H9 (cell line): Measurements from ENCODE around the gene PMS1. TPM values are rescaled to one million over a fixed set of nuclear protein-coding genes. Genes with fewer than 3 reads are reported as not detected.

Source experiments
- DNase-seq: peaks from one replicate; pipeline ENCODE4 v3.0.0-alpha.2; 2017
- H2AFZ ChIP-seq: one replicate; pipeline ENCODE4 v1.6.1; 2013; ENCODE audit warnings: mild to moderate bottlenecking, low read length, control low read depth, moderate library complexity
- H2AK5ac ChIP-seq: 2 replicates; pipeline ENCODE4 v1.6.1; 2013; ENCODE audit warnings: low read length, control low read depth, mixed read lengths; ENCODE audit not compliant: insufficient read length
- H2BK120ac ChIP-seq: one replicate; pipeline ENCODE4 v1.6.1; 2013; ENCODE audit warnings: low read depth, mild to moderate bottlenecking, low read length, control low read depth, inconsistent platforms; ENCODE audit not compliant: poor library complexity, severe bottlenecking
- H2BK12ac ChIP-seq: 2 replicates; pipeline ENCODE4 v1.6.1; 2013; ENCODE audit warnings: low read length, control low read depth, mixed read lengths, low read depth; ENCODE audit not compliant: insufficient read length
- H2BK15ac ChIP-seq: 2 replicates; pipeline ENCODE4 v1.6.1; 2013; ENCODE audit warnings: low read depth, low read length, control low read depth
- H2BK20ac ChIP-seq: one replicate; pipeline ENCODE4 v1.6.1; 2013; ENCODE audit warnings: low read depth, mild to moderate bottlenecking, low read length, control low read depth, inconsistent platforms; ENCODE audit not compliant: poor library complexity, severe bottlenecking
- H2BK5ac ChIP-seq: 2 replicates; pipeline ENCODE4 v1.6.1; 2013; ENCODE audit warnings: low read length, control low read depth, mixed read lengths; ENCODE audit not compliant: insufficient read length
- H3K14ac ChIP-seq: 2 replicates; pipeline ENCODE4 v1.6.1; 2013; ENCODE audit warnings: low read length, control low read depth; ENCODE audit not compliant: insufficient read depth
- H3K18ac ChIP-seq: 2 replicates; pipeline ENCODE4 v1.6.1; 2013; ENCODE audit warnings: low read depth, mild to moderate bottlenecking, mixed read lengths, low read length, control low read depth; ENCODE audit not compliant: insufficient read length
- H3K23ac ChIP-seq: 2 replicates; pipeline ENCODE4 v1.6.1; 2013; ENCODE audit warnings: low read length, control low read depth, mixed read lengths, low read depth; ENCODE audit not compliant: insufficient read length
- H3K23me2 ChIP-seq: 2 replicates; pipeline ENCODE4 v1.6.1; 2013; ENCODE audit warnings: low read depth, mild to moderate bottlenecking, mixed read lengths, low read length, control low read depth; ENCODE audit not compliant: insufficient read length, poor library complexity, severe bottlenecking
- H3K27ac ChIP-seq: 2 replicates; pipeline ENCODE4 v1.5.1; 2013; ENCODE audit warnings: low read length, control low read depth, mixed read lengths, low read depth; ENCODE audit not compliant: insufficient read length
- H3K27me3 ChIP-seq: 2 replicates; pipeline ENCODE4 v1.6.1; 2013; ENCODE audit warnings: low read length, control low read depth, inconsistent platforms; ENCODE audit not compliant: insufficient read depth
- H3K4ac ChIP-seq: 2 replicates; pipeline ENCODE4 v1.6.1; 2013; ENCODE audit warnings: low read depth, mild to moderate bottlenecking, control low read depth, inconsistent platforms, low read length, moderate library complexity
- H3K4me1 ChIP-seq: 2 replicates; pipeline ENCODE4 v1.6.1; 2013; ENCODE audit warnings: low read length, control low read depth, inconsistent platforms; ENCODE audit not compliant: insufficient read depth
- H3K4me2 ChIP-seq: 2 replicates; pipeline ENCODE4 v1.6.1; 2013; ENCODE audit warnings: low read length, control low read depth, mixed read lengths; ENCODE audit not compliant: insufficient read length, insufficient read depth
- H3K56ac ChIP-seq: 2 replicates; pipeline ENCODE4 v1.6.1; 2013; ENCODE audit warnings: low read depth, mild to moderate bottlenecking, mixed read lengths, low read length, control low read depth; ENCODE audit not compliant: insufficient read length
- H3K79me1 ChIP-seq: 2 replicates; pipeline ENCODE4 v1.6.1; 2013; ENCODE audit warnings: low read depth, mild to moderate bottlenecking, moderate library complexity, low read length, control low read depth, inconsistent platforms; ENCODE audit not compliant: insufficient read depth, poor library complexity, severe bottlenecking
- H3K79me2 ChIP-seq: 2 replicates; pipeline ENCODE4 v1.6.1; 2013; ENCODE audit warnings: low read length, control low read depth, inconsistent platforms; ENCODE audit not compliant: insufficient read depth
- H3K9ac ChIP-seq: 2 replicates; pipeline ENCODE4 v1.6.1; 2013; ENCODE audit warnings: low read length, control low read depth, mixed read lengths; ENCODE audit not compliant: insufficient read length; ENCODE audit errors: extremely low read depth
- H3K9me3 ChIP-seq: one replicate; pipeline ENCODE4 v1.6.1; 2013; ENCODE audit warnings: low read depth, low read length, inconsistent platforms; ENCODE audit not compliant: control insufficient read depth
- H3T11ph ChIP-seq: one replicate; pipeline ENCODE4 v1.6.1; 2013; ENCODE audit warnings: mild to moderate bottlenecking, low read length, control low read depth, inconsistent platforms
- H4K20me1 ChIP-seq: one replicate; pipeline ENCODE4 v1.6.1; 2013; ENCODE audit not compliant: control insufficient read depth, insufficient read length, insufficient read depth
- H4K5ac ChIP-seq: 2 replicates; pipeline ENCODE4 v1.6.1; 2013; ENCODE audit warnings: low read depth, mild to moderate bottlenecking, mixed read lengths, low read length, control low read depth; ENCODE audit not compliant: insufficient read length
- H4K8ac ChIP-seq: replicated peaks from 2 replicates; pipeline ENCODE4 v1.6.1; 2013; ENCODE audit warnings: low read length, control low read depth, mixed read lengths, low read depth; ENCODE audit not compliant: insufficient read length
- H4K91ac ChIP-seq: 2 replicates; pipeline ENCODE4 v1.6.1; 2013; ENCODE audit warnings: low read depth, mild to moderate bottlenecking, moderate library complexity, mixed read lengths, low read length, control low read depth; ENCODE audit not compliant: insufficient read length
- H3K27ac Mint-ChIP-seq, 3 experiments: 2 replicates in 2 of 3; 3 replicates in 1 of 3; pipeline ENCODE4 v1.8.0; 2020 to 2021; ENCODE audit warnings: mixed read lengths in 3 of 3, mild to moderate bottlenecking in 1 of 3, moderate library complexity in 1 of 3
- H3K27me3 Mint-ChIP-seq: 2 replicates; pipeline ENCODE4 v1.8.0; 2021; ENCODE audit warnings: low read depth, mild to moderate bottlenecking, moderate library complexity, mixed read lengths
- H3K36me3 Mint-ChIP-seq, 3 experiments: 2 replicates in 2 of 3; 3 replicates in 1 of 3; pipeline ENCODE4 v1.8.0; 2020 to 2021; ENCODE audit warnings: low read depth in 3 of 3, mixed read lengths in 3 of 3; ENCODE audit not compliant: insufficient read depth in 1 of 3
- H3K4me1 Mint-ChIP-seq, 2 experiments: 2 replicates each; pipeline ENCODE4 v1.8.0; 2020; ENCODE audit warnings: mixed read lengths in 2 of 2
- H3K4me3 Mint-ChIP-seq, 2 experiments: 2 replicates in 1 of 2; 3 replicates in 1 of 2; pipeline ENCODE4 v1.8.0; 2020 to 2021; ENCODE audit warnings: mild to moderate bottlenecking in 2 of 2, mixed read lengths in 2 of 2, moderate library complexity in 1 of 2
- H3K9me3 Mint-ChIP-seq, 2 experiments: 2 replicates in 1 of 2; 3 replicates in 1 of 2; pipeline ENCODE4 v1.8.0; 2020; ENCODE audit warnings: mild to moderate bottlenecking in 2 of 2, mixed read lengths in 2 of 2, moderate library complexity in 1 of 2
- CTCF ChIP-seq: fragments of 200-600 bp; sonication (generic); conservative IDR thresholded peaks from 3 replicates; pipeline ENCODE4 v1.8.0; 2021; ENCODE audit warnings: antibody characterized with exemption, mild to moderate bottlenecking
- WGBS: extraction: QIAGEN DNeasy Blood & Tissue Kit; methylation state at CpG from one replicate; pipeline ENCODE4 v1.1.7; 2013; ENCODE audit warnings: missing lambda C conversion rate, low lambda C conversion rate, mixed read lengths; ENCODE audit not compliant: insufficient read length; ENCODE audit errors: extremely low coverage; 5-methylcytosine and 5-hydroxymethylcytosine counted together
- total RNA-seq: library from RNA; stranded (reverse); gene quantifications from 2 replicates; pipeline ENCODE4 v1.2.1, GENCODE V29; 2021

The PMS1 gene
- total RNA-seq, 1 experiment from 2014 or later, result 47.2 TPM

GRCh38 chr2:189880429-189880828, 96.2 kb downstream of the PMS1 start:
- H3K27me3 ChIP-seq, result no peaks in the 10 kb centered on the region
- H4K5ac ChIP-seq, result no peak overlapping the region
- no peak overlapping the region for H3K18ac ChIP-seq
- no peak overlapping the region for H4K91ac ChIP-seq
- H3K9me3 ChIP-seq, result no peaks in the 10 kb centered on the region
- no peaks in the 10 kb centered on the region for H3K79me1 ChIP-seq
- H2BK120ac ChIP-seq, result no peak overlapping the region
- H3K4me1 ChIP-seq, result no peaks in the 10 kb centered on the region
- Mint-ChIP-seq H3K27ac (peak overlapping the region in 2 of 3 experiments; percentile 10 to 64; a peak in 3 of 7 replicates), H3K27me3 (no peaks in the 10 kb centered on the region), H3K9me3 (no peaks in the 10 kb centered on the region), H3K4me1 (peaks cover 9 to 10% of the 10 kb centered on the region in 2 experiments), H3K4me3 (no peak overlapping the region), H3K36me3 (peaks cover 3 to 17% (median 15%) of the 10 kb centered on the region in 3 experiments; a peak in 6 of 7 replicates)
- no peak overlapping the region for H4K8ac ChIP-seq
- H3K4me2 ChIP-seq, result no peak overlapping the region
- no peak overlapping the region for H2BK5ac ChIP-seq
- WGBS, result no CpG with 5 or more reads among the region's 2 CpGs
- no peak overlapping the region for H3K27ac ChIP-seq
- H2AK5ac ChIP-seq, result no peak overlapping the region
- no peak overlapping the region for H3K4ac ChIP-seq
- no peak overlapping the region for H3K14ac ChIP-seq
- H2BK20ac ChIP-seq, result no peak overlapping the region
- no peak overlapping the region for H2AFZ ChIP-seq
- H3K9ac ChIP-seq, result no peak overlapping the region
- TF ChIP-seq CTCF, result no peak
- no peak overlapping the region for H3K56ac ChIP-seq
- H2BK12ac ChIP-seq, result no peak overlapping the region
- no peak overlapping the region for H3T11ph ChIP-seq
- no peak for DNase-seq
- H3K79me2 ChIP-seq, result no peaks in the 10 kb centered on the region
- no peak overlapping the region for H3K23ac ChIP-seq
- no peaks in the 10 kb centered on the region for H3K23me2 ChIP-seq
- no peak overlapping the region for H2BK15ac ChIP-seq
- H4K20me1 ChIP-seq, result no peaks in the 10 kb centered on the region
